ENCODE measurements around the gene CHRDL2.
"Not testable (repeated sequence)": the region's sequence is repeated elsewhere in the genome, so short reads cannot be mapped to it uniquely, and the experiment has no call there.

The CHRDL2 gene

GRCh38 chr11:74773476-74773875 lies 42.2 kb upstream of the CHRDL2 start:
- H3K9me3 ChIP-seq (ENCODE audit: insufficient read depth, low read length) = no peaks in the 10 kb centered on the region
- H3K4me3 ChIP-seq (ENCODE audit: insufficient read length, low read depth) = no peak overlapping the region
- H3K27me3 ChIP-seq (ENCODE audit: insufficient read depth, insufficient read length) = no peaks in the 10 kb centered on the region
- no peaks in the 10 kb centered on the region for H3K36me3 ChIP-seq (ENCODE audit: insufficient read depth, insufficient read length, low read length)
- TF ChIP-seq ZNF274 (IDR thresholded peaks at IDR 0.05; ENCODE audit: low read depth, low read length) = no peak
- no peak for TF ChIP-seq SUZ12 (IDR thresholded peaks at IDR 0.05; ENCODE audit: extremely low read depth, insufficient read depth, insufficient read length)
- H3K9ac ChIP-seq (ENCODE audit: insufficient read length, low read depth) = no peak overlapping the region
- no peak for DNase-seq (ENCODE audit: low read depth, low spot score)
- no peaks in the 10 kb centered on the region for H3K4me1 ChIP-seq (ENCODE audit: insufficient read depth, insufficient read length)

GRCh38 chr11:74771139-74771538 lies 39.9 kb upstream of the CHRDL2 start:
- no peak for DNase-seq (ENCODE audit: low read depth, low spot score)
- Histone ChIP-seq H3K4me3 (ENCODE audit: insufficient read length, low read depth) (no peak overlapping the region), H3K4me1 (ENCODE audit: insufficient read depth, insufficient read length) (no peaks in the 10 kb centered on the region), H3K9me3 (ENCODE audit: insufficient read depth, low read length) (no peaks in the 10 kb centered on the region), H3K36me3 (ENCODE audit: insufficient read depth, insufficient read length, low read length) (no peaks in the 10 kb centered on the region), H3K27me3 (ENCODE audit: insufficient read depth, insufficient read length) (no peaks in the 10 kb centered on the region), H3K9ac (ENCODE audit: insufficient read length, low read depth) (no peak overlapping the region)
- no peak for TF ChIP-seq YY1 (IDR thresholded peaks at IDR 0.05; ENCODE audit: insufficient read depth, insufficient read length)
- no peak for TF ChIP-seq ZNF274 (IDR thresholded peaks at IDR 0.05; ENCODE audit: low read depth, low read length)
- no peak for TF ChIP-seq SUZ12 (IDR thresholded peaks at IDR 0.05; ENCODE audit: extremely low read depth, insufficient read depth, insufficient read length)

- no peak overlapping the region for H3K4me3 ChIP-seq (ENCODE audit: insufficient read length, low read depth)
- no peaks in the 10 kb centered on the region for H3K4me1 ChIP-seq (ENCODE audit: insufficient read depth, insufficient read length)
- no peaks in the 10 kb centered on the region for H3K27me3 ChIP-seq (ENCODE audit: insufficient read depth, insufficient read length)
- no peak overlapping the region for H3K9ac ChIP-seq (ENCODE audit: insufficient read length, low read depth)
- DNase-seq (ENCODE audit: low read depth, low spot score) = no peak
- TF ChIP-seq SUZ12 (IDR thresholded peaks at IDR 0.05; ENCODE audit: extremely low read depth, insufficient read depth, insufficient read length) = no peak
- TF ChIP-seq ZNF274 (IDR thresholded peaks at IDR 0.05; ENCODE audit: low read depth, low read length) = no peak
- no peak for TF ChIP-seq YY1 (IDR thresholded peaks at IDR 0.05; ENCODE audit: insufficient read depth, insufficient read length)
- no peaks in the 10 kb centered on the region for H3K36me3 ChIP-seq (ENCODE audit: insufficient read depth, insufficient read length, low read length)
- H3K9me3 ChIP-seq (ENCODE audit: insufficient read depth, low read length) = no peaks in the 10 kb centered on the region
These were observed 39.2 kb upstream of the CHRDL2 start for GRCh38 chr11:74770456-74770855.

GRCh38 chr11:74769055-74769707 lies 38.0 kb upstream of the CHRDL2 start:
- no peak for TF ChIP-seq YY1 (IDR thresholded peaks at IDR 0.05; ENCODE audit: insufficient read depth, insufficient read length)
- no peak for TF ChIP-seq ZNF274 (IDR thresholded peaks at IDR 0.05; ENCODE audit: low read depth, low read length)
- no peak for TF ChIP-seq SUZ12 (IDR thresholded peaks at IDR 0.05; ENCODE audit: extremely low read depth, insufficient read depth, insufficient read length)
- H3K4me3 ChIP-seq (ENCODE audit: insufficient read length, low read depth) = no peak overlapping the region
- H3K27me3 ChIP-seq (ENCODE audit: insufficient read depth, insufficient read length) = no peaks in the 10 kb centered on the region
- no peak for DNase-seq (ENCODE audit: low read depth, low spot score)
- no peaks in the 10 kb centered on the region for H3K36me3 ChIP-seq (ENCODE audit: insufficient read depth, insufficient read length, low read length)
- H3K9ac ChIP-seq (ENCODE audit: insufficient read length, low read depth) = no peak overlapping the region
- H3K4me1 ChIP-seq (ENCODE audit: insufficient read depth, insufficient read length) = no peaks in the 10 kb centered on the region
- H3K9me3 ChIP-seq (ENCODE audit: insufficient read depth, low read length) = no peaks in the 10 kb centered on the region

GRCh38 chr11:74768172-74768651 lies 37.0 kb upstream of the CHRDL2 start:
- not testable (repeated sequence) for H3K4me3 ChIP-seq (ENCODE audit: insufficient read length, low read depth); H3K27me3 ChIP-seq (ENCODE audit: insufficient read depth, insufficient read length)

GRCh38 chr11:74766905-74767304 lies 35.7 kb upstream of the CHRDL2 start:
- H3K9me3 ChIP-seq (ENCODE audit: insufficient read depth, low read length) = no peaks in the 10 kb centered on the region
- DNase-seq (ENCODE audit: low read depth, low spot score) = no peak
- no peaks in the 10 kb centered on the region for H3K27me3 ChIP-seq (ENCODE audit: insufficient read depth, insufficient read length)
- H3K4me3 ChIP-seq (ENCODE audit: insufficient read length, low read depth) = no peak overlapping the region
- no peaks in the 10 kb centered on the region for H3K36me3 ChIP-seq (ENCODE audit: insufficient read depth, insufficient read length, low read length)
- no peak for TF ChIP-seq YY1 (IDR thresholded peaks at IDR 0.05; ENCODE audit: insufficient read depth, insufficient read length)
- no peak for TF ChIP-seq SUZ12 (IDR thresholded peaks at IDR 0.05; ENCODE audit: extremely low read depth, insufficient read depth, insufficient read length)
- no peak for TF ChIP-seq ZNF274 (IDR thresholded peaks at IDR 0.05; ENCODE audit: low read depth, low read length)
- no peak overlapping the region for H3K9ac ChIP-seq (ENCODE audit: insufficient read length, low read depth)
- no peaks in the 10 kb centered on the region for H3K4me1 ChIP-seq (ENCODE audit: insufficient read depth, insufficient read length)

More at GRCh38 chr11:74768172-74768651, 37.0 kb upstream of the CHRDL2 start:
- not testable (repeated sequence) for H3K4me1 ChIP-seq (ENCODE audit: insufficient read depth, insufficient read length); DNase-seq (ENCODE audit: low read depth, low spot score); H3K9me3 ChIP-seq (ENCODE audit: insufficient read depth, low read length); H3K36me3 ChIP-seq (ENCODE audit: insufficient read depth, insufficient read length, low read length); H3K9ac ChIP-seq (ENCODE audit: insufficient read length, low read depth)

- Histone ChIP-seq H3K4me1 (ENCODE audit: insufficient read depth, insufficient read length) (no peaks in the 10 kb centered on the region), H3K9ac (ENCODE audit: insufficient read length, low read depth) (no peak overlapping the region), H3K27me3 (ENCODE audit: insufficient read depth, insufficient read length) (no peaks in the 10 kb centered on the region), H3K9me3 (ENCODE audit: insufficient read depth, low read length) (no peaks in the 10 kb centered on the region), H3K4me3 (ENCODE audit: insufficient read length, low read depth) (no peak overlapping the region), H3K36me3 (ENCODE audit: insufficient read depth, insufficient read length, low read length) (no peaks in the 10 kb centered on the region)
- DNase-seq (ENCODE audit: low read depth, low spot score) = no peak
- TF ChIP-seq SUZ12 (IDR thresholded peaks at IDR 0.05; ENCODE audit: extremely low read depth, insufficient read depth, insufficient read length) (no peak), ZNF274 (IDR thresholded peaks at IDR 0.05; ENCODE audit: low read depth, low read length) (no peak), YY1 (IDR thresholded peaks at IDR 0.05; ENCODE audit: insufficient read depth, insufficient read length) (no peak)
These were observed 25.3 kb upstream of the CHRDL2 start for GRCh38 chr11:74756571-74756970.

Data from NT2/D1 (cell line).